Uterus (tissue), 2 donors: ENCODE measurements around the gene XPNPEP3.

Source experiments
- CTCF ChIP-seq, 4 experiments: fragments of 200-600 bp in 2 of 4; fragments of 450-650 bp in 2 of 4; sonication (generic) in 2 of 4; IDR thresholded peaks; one replicate each; pipeline ENCODE4 v1.5.1; 2016 to 2019; ENCODE audit warnings: antibody characterized with exemption in 4 of 4, mild to moderate bottlenecking in 2 of 4, moderate library complexity in 1 of 4
- POLR2A ChIP-seq, 2 donors: fragments of 450-650 bp; IDR thresholded peaks; one replicate each; pipeline ENCODE4 v1.6.1; 2016; ENCODE audit warnings: antibody characterized with exemption in 2 of 2, mild to moderate bottlenecking in 1 of 2, moderate library complexity in 1 of 2

- no peak for TF ChIP-seq CTCF (IDR thresholded peaks at IDR 0.05)
- no peak for TF ChIP-seq POLR2A (IDR thresholded peaks at IDR 0.05)
Observed at GRCh38 chr22:40878922-40879321, 22.0 kb downstream of the XPNPEP3 start.
